Tibial artery (tissue), 4 donors: ENCODE data around the gene SMARCE1.

ENCODE experiments used
- DNase-seq, 2 donors: peaks; one replicate each; pipeline ENCODE4 v3.0.0-alpha.2; 2019
- H3K27ac ChIP-seq, 2 donors: fragments of 200-600 bp; sonication (generic) in 1 of 2; 1 replicate in 1 of 2; 2 replicates in 1 of 2; pipeline ENCODE4 v1.5.1; 2018 to 2019; ENCODE audit warnings: mild to moderate bottlenecking in 1 of 2
- H3K27me3 ChIP-seq, 2 donors: fragments of 200-600 bp; sonication (generic) in 1 of 2; one replicate each; pipeline versions ENCODE4 v1.5.1 to v1.6.0; 2016 to 2019
- H3K36me3 ChIP-seq, 3 donors: fragments of 200-600 bp; sonication (generic) in 2 of 3; one replicate each; pipeline ENCODE4 v1.5.1; 2016 to 2019; ENCODE audit warnings: mild to moderate bottlenecking in 2 of 3
- H3K4me1 ChIP-seq, 4 donors: fragments of 200-600 bp; sonication (generic) in 2 of 4; 1 replicate in 3 of 4; 2 replicates in 1 of 4; pipeline ENCODE4 v1.5.1; 2016 to 2019
- H3K4me3 ChIP-seq, 2 donors: fragments of 200-600 bp; sonication (generic) in 1 of 2; 1 replicate in 1 of 2; 2 replicates in 1 of 2; pipeline ENCODE4 v1.5.1; 2018 to 2019; ENCODE audit warnings: mild to moderate bottlenecking in 2 of 2
- H3K9me3 ChIP-seq, 3 donors: fragments of 200-600 bp; sonication (generic) in 1 of 3; one replicate each; pipeline ENCODE4 v1.5.1; 2016 to 2019
- CTCF ChIP-seq, 2 experiments: fragments of 200-600 bp in 1 of 2; fragments of 450-650 bp in 1 of 2; IDR thresholded peaks; one replicate each; pipeline ENCODE4 v1.5.1; 2017 to 2019; ENCODE audit warnings: antibody characterized with exemption in 2 of 2, mild to moderate bottlenecking in 1 of 2, moderate library complexity in 1 of 2
- intact Hi-C: fragments of 100-400 bp; cut with DNase I; formaldehyde crosslinking; loops from one replicate; pipeline ENCODE4 v1.15.0; 2023; ENCODE audit warnings: low total_unique reads

The SMARCE1 gene

GRCh38 chr17:40582328-40582901, 65.2 kb downstream of the SMARCE1 start:
- Histone ChIP-seq H3K4me3 (no peak overlapping the region), H3K27ac (no peak overlapping the region), H3K4me1 (peaks cover 0 to 10% (median 0%) of the 10 kb centered on the region in 4 donors), H3K9me3 (peaks cover 0 to 7% (median 4%) of the 10 kb centered on the region in 3 donors), H3K27me3 (peaks cover 0 to 3% of the 10 kb centered on the region in 2 donors), H3K36me3 (no peaks in the 10 kb centered on the region)
- no peak for DNase-seq
- TF ChIP-seq CTCF (IDR thresholded peaks at IDR 0.05), result no peak
- intact Hi-C loops, result no loop called here

GRCh38 chr17:40580140-40580539, 67.5 kb downstream of the SMARCE1 start:
- H3K36me3 ChIP-seq, result no peaks in the 10 kb centered on the region
- DNase-seq, result no peak
- H3K27me3 ChIP-seq, result peaks cover 0 to 3% of the 10 kb centered on the region in 2 donors
- peaks cover 0 to 10% (median 0%) of the 10 kb centered on the region in 4 donors for H3K4me1 ChIP-seq
- no peak overlapping the region for H3K4me3 ChIP-seq
- H3K27ac ChIP-seq, result no peak overlapping the region
- TF ChIP-seq CTCF (IDR thresholded peaks at IDR 0.05), result no peak
- intact Hi-C loops, result no loop called here
- peaks cover 0 to 7% (median 3%) of the 10 kb centered on the region in 3 donors for H3K9me3 ChIP-seq

GRCh38 chr17:40579471-40579870, 68.1 kb downstream of the SMARCE1 start:
- Histone ChIP-seq H3K9me3 (peaks cover 0 to 11% (median 3%) of the 10 kb centered on the region in 3 donors), H3K36me3 (no peaks in the 10 kb centered on the region), H3K4me1 (peaks cover 0 to 10% (median 0%) of the 10 kb centered on the region in 4 donors), H3K4me3 (no peak overlapping the region), H3K27me3 (peaks cover 0 to 3% of the 10 kb centered on the region in 2 donors), H3K27ac (no peak overlapping the region)
- DNase-seq, result no peak
- intact Hi-C loops, result no loop called here
- TF ChIP-seq CTCF (IDR thresholded peaks at IDR 0.05), result no peak

- no peak for TF ChIP-seq CTCF (IDR thresholded peaks at IDR 0.05)
- Histone ChIP-seq H3K4me1 (peaks cover 0 to 6% (median 0%) of the 10 kb centered on the region in 4 donors), H3K27me3 (peaks cover 0 to 3% of the 10 kb centered on the region in 2 donors), H3K9me3 (peaks cover 0 to 10% (median 9%) of the 10 kb centered on the region in 3 donors), H3K36me3 (no peaks in the 10 kb centered on the region), H3K27ac (no peak overlapping the region), H3K4me3 (no peak overlapping the region)
- intact Hi-C loops, result no loop called here
- DNase-seq, result peak in 1 of 2 donors; percentile 40
Measured at GRCh38 chr17:40577611-40578065, 70.0 kb downstream of the SMARCE1 start.

GRCh38 chr17:40576113-40576740, 71.4 kb downstream of the SMARCE1 start:
- Histone ChIP-seq H3K4me3 (no peak overlapping the region), H3K27me3 (no peaks in the 10 kb centered on the region), H3K4me1 (no peaks in the 10 kb centered on the region), H3K9me3 (peaks cover 0 to 10% (median 9%) of the 10 kb centered on the region in 3 donors), H3K27ac (no peak overlapping the region), H3K36me3 (no peaks in the 10 kb centered on the region)
- intact Hi-C loops, result no loop called here
- TF ChIP-seq CTCF (IDR thresholded peaks at IDR 0.05), result no peak
- no peak for DNase-seq
